Measurements from ENCODE around the gene SALL1.

Gene SALL1

DNA sequence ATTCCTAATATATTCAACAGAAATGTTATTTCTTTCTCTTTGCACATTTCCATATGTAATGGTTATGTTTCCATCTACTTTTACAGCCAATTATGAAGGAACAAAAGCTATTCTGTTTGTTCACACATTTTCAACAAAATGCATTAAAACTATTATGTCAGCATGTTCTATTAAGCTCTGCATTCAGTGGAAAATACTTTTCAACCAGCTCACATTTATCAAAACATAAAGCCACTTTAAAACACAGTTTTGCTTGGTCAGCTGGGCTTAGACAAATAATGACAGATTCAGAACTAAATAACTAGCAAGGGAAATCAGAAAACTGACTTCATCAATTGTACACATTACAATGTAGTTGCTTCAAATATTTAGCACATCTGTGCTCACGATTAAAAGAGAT, 6.9 kb downstream of the SALL1 start:
- no peak for DNase-seq (ENCODE audit: low spot score)
- TF ChIP-seq, protein P1, sequence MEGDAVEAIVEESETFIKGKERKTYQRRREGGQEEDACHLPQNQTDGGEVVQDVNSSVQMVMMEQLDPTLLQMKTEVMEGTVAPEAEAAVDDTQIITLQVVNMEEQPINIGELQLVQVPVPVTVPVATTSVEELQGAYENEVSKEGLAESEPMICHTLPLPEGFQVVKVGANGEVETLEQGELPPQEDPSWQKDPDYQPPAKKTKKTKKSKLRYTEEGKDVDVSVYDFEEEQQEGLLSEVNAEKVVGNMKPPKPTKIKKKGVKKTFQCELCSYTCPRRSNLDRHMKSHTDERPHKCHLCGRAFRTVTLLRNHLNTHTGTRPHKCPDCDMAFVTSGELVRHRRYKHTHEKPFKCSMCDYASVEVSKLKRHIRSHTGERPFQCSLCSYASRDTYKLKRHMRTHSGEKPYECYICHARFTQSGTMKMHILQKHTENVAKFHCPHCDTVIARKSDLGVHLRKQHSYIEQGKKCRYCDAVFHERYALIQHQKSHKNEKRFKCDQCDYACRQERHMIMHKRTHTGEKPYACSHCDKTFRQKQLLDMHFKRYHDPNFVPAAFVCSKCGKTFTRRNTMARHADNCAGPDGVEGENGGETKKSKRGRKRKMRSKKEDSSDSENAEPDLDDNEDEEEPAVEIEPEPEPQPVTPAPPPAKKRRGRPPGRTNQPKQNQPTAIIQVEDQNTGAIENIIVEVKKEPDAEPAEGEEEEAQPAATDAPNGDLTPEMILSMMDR (IDR thresholded peaks at IDR 0.05; ENCODE audit: borderline replicate concordance, control extremely low read depth, extremely low read depth, insufficient read depth, missing control alignments), result no peak
- in situ Hi-C loops (cut with MboI; ENCODE audit: low sequenced_read_pairs, unreplicated experiment), result no loop called here

DNA sequence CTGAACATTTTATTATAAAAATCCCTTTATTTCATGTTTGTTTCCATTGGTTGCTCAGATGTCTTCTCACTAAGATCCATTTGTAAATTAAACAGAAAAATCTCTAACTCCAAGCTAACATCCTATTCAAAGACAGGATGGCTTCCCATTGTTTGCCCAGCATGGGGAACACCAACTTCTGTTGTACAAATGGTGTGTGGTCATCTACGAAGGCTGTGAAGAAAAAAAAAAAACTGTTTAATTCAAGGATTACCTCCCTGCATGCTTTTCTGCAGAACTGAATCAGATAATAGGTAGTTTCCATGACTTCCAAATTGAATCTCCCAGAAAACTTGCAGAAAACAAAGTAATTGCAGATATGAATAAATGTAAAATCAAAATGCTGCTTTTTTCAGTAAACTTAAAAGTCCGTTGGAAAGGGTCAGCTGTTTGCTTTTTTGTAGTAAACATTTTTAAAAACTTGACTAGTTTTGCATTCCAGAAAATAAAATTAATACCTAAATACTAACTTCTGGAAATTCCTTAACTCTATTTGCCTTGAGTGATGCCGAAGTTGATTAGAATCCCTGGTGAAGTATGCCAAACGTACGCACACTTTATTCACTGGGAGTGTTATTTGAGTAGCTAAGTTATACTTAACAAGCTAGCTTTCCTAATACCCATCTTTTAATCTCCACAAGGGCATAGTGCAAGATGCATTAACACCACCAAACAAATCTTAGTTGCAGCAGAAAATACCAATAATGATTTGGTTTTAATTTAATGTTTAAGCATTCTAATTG, 7.7 kb downstream of the SALL1 start:
- DNase-seq (ENCODE audit: low spot score), result no peak
- in situ Hi-C loops (cut with MboI; ENCODE audit: low sequenced_read_pairs, unreplicated experiment), result no loop called here

DNA sequence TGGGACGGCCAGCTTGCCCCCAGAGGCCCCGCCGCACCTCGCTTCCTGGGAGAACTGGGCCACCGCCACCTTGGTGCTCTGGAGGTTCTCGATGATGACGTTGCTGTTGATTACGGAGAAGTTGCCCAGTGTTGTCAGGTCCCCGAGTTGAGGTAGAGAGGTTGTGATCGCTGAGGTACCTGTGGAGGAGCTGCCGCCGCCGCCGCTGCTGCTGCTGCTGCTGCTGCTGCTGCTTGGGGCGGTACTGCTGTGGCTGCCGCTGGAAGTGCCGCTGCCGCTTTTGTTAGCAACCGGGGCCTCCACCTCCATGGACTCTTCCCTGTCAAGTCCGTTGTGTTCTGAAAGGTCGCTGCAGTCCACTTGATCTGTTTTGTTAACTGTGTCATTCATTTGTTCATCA, 9.5 kb downstream of the SALL1 start:
- in situ Hi-C loops (cut with MboI; ENCODE audit: low sequenced_read_pairs, unreplicated experiment), result no loop called here
- DNase-seq (ENCODE audit: low spot score), result no peak
- TF ChIP-seq, protein P1 (IDR thresholded peaks at IDR 0.05; ENCODE audit: borderline replicate concordance, control extremely low read depth, extremely low read depth, insufficient read depth, missing control alignments), result no peak

More for the DNA sequence above, 7.7 kb downstream of the SALL1 start:
- TF ChIP-seq, protein P1 (IDR thresholded peaks at IDR 0.05; ENCODE audit: borderline replicate concordance, control extremely low read depth, extremely low read depth, insufficient read depth, missing control alignments), result no peak

DNA sequence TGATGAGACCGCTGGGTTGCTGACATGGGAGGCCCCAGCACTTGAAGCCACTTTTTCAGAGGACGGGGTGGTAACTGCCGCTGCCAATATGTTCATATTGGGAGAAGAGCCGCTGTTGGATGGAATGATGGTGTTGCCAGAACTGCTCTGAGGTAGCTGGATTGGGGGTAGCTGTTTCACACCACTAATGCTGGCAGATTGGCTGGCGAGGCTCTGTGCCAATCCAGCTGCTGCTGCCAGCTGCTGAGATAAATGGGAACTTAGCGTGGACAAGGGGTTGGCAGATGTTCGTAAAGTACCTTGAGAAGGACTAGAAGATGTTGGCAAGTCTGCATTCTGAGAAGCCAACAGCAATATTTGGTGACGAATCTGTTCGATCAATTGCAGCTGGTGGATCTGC, 10.0 kb downstream of the SALL1 start:
- in situ Hi-C loops (cut with MboI; ENCODE audit: low sequenced_read_pairs, unreplicated experiment), result no loop called here
- DNase-seq (ENCODE audit: low spot score), result no peak
- TF ChIP-seq, protein P1 (IDR thresholded peaks at IDR 0.05; ENCODE audit: borderline replicate concordance, control extremely low read depth, extremely low read depth, insufficient read depth, missing control alignments), result no peak

DNA sequence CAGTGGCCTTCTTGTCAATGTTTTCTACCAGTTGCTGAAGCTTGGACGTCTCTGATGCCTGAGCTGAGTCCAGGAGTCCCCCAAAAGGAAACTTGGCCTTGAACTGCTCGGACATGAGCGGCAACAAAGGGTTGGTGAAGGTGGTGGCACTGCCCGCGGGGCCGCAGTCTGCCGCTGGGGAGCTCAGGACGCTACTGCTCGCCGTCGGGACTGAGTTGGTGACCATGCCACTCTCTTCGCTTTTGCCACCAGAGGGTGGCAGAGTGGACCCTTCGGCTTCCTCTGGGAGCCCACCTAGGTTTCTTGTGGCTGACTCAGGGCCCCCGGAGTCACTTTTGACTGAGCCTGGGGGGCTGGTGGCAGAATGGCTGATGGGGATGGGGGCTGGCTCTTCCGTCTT, 11.0 kb downstream of the SALL1 start:
- no peak for DNase-seq (ENCODE audit: low spot score)
- in situ Hi-C loops (cut with MboI; ENCODE audit: low sequenced_read_pairs, unreplicated experiment), result no loop called here
- TF ChIP-seq, protein P1 (IDR thresholded peaks at IDR 0.05; ENCODE audit: borderline replicate concordance, control extremely low read depth, extremely low read depth, insufficient read depth, missing control alignments), result no peak

DNA sequence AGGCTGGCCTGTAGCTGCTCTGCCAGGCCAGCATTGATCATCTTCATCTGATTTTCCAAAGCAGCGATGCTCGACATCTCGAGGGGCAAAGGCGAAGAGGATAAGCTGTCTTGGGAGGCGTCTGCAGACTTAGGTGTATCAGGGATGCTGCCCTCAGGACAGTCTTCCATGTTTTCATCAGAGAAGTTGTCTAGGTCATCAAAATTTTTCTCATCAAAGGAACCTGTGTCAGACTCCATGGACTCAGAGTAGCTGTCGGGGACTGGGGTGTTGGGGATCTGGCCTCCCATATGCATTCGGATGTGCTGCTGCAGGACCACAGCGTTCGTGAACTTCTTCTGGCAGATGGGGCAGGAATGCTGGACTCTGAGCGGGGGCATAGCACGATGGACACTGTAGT, 11.5 kb downstream of the SALL1 start:
- DNase-seq (ENCODE audit: low spot score), result no peak
- TF ChIP-seq, protein P1 (IDR thresholded peaks at IDR 0.05; ENCODE audit: borderline replicate concordance, control extremely low read depth, extremely low read depth, insufficient read depth, missing control alignments), result no peak
- in situ Hi-C loops (cut with MboI; ENCODE audit: low sequenced_read_pairs, unreplicated experiment), result no loop called here

All from GM13976 (cell line).